ENCODE measurements around the gene MANBA.
"Not testable (repeated sequence)": the region's sequence is repeated elsewhere in the genome, so short reads cannot be mapped to it uniquely, and the experiment has no call there.

The MANBA gene

GRCh38 chr4:102761296-102761701 is 531 bp upstream of the MANBA start:
- peak; percentile 2 for DNase-seq

GRCh38 chr4:102759831-102760644 is 730 bp downstream of the MANBA start:
- peak; percentile 41 for DNase-seq

GRCh38 chr4:102758241-102759160 is 2.3 kb downstream of the MANBA start:
- DNase-seq: no peak

- no peak for DNase-seq
Measured at GRCh38 chr4:102757681-102758080, 3.1 kb downstream of the MANBA start.

- no peak for DNase-seq
Measured at GRCh38 chr4:102754044-102754443, 6.7 kb downstream of the MANBA start.

- DNase-seq: no peak
Measured at GRCh38 chr4:102751941-102752340, 8.8 kb downstream of the MANBA start.

GRCh38 chr4:102743352-102743751 is 17.4 kb downstream of the MANBA start:
- DNase-seq: not testable (repeated sequence)

GRCh38 chr4:102738802-102739201 is 22.0 kb downstream of the MANBA start:
- DNase-seq: not testable (repeated sequence)

GRCh38 chr4:102736636-102737549 is 23.9 kb downstream of the MANBA start:
- DNase-seq: peak; percentile 31

GRCh38 chr4:102735582-102735981 is 25.2 kb downstream of the MANBA start:
- no peak for DNase-seq

- DNase-seq: peak; percentile 33
Measured at GRCh38 chr4:102734591-102735385, 26.0 kb downstream of the MANBA start.

- DNase-seq: no peak
Measured at GRCh38 chr4:102734116-102734515, 26.7 kb downstream of the MANBA start.

GRCh38 chr4:102733084-102733483 is 27.7 kb downstream of the MANBA start:
- no peak for DNase-seq

GRCh38 chr4:102732678-102733077 is 28.1 kb downstream of the MANBA start:
- DNase-seq: no peak

GRCh38 chr4:102730968-102731533 is 29.7 kb downstream of the MANBA start:
- no peak for DNase-seq

- not testable (repeated sequence) for DNase-seq
Measured at GRCh38 chr4:102729486-102729885, 31.3 kb downstream of the MANBA start.

GRCh38 chr4:102726919-102727318 is 33.8 kb downstream of the MANBA start:
- DNase-seq: not testable (repeated sequence)

- DNase-seq: no peak
Measured at GRCh38 chr4:102726068-102726467, 34.7 kb downstream of the MANBA start.

- no peak for DNase-seq
Measured at GRCh38 chr4:102725229-102725628, 35.5 kb downstream of the MANBA start.

GRCh38 chr4:102723511-102723910 is 37.3 kb downstream of the MANBA start:
- peak; percentile 9 for DNase-seq

GRCh38 chr4:102722740-102723139 is 38.0 kb downstream of the MANBA start:
- DNase-seq: no peak

Data from fibroblast of skin of right biceps (primary cell).